Panc1 (cell line): ENCODE data around the gene SPTBN4. TPM values are rescaled to one million over a fixed set of nuclear protein-coding genes. Genes with fewer than 3 reads are reported as not detected.

Experiments used
- ATAC-seq: fragments of 200-7000 bp; cut with Tn5 transposase; 2 replicates; pipeline ENCODE4 v1.9.1; 2020; ENCODE audit warnings: mild to moderate bottlenecking, moderate library complexity
- BruUV-seq: library from RNA; stranded (reverse); fragments of 400-500 nt; replicated peaks from 2 replicates; lab custom pipeline; 2021; lab: Mats Ljungman, UMichigan
- CTCF ChIA-PET: fragments of 300-600 bp; sonication (Branson Sonifier 250); formaldehyde crosslinking; loops from one replicate; lab custom pipeline; 2022; ENCODE audit warnings: antibody characterized with exemption; lab: Charles Lee
- POLR2A ChIA-PET: fragments of 300-600 bp; sonication (Branson Sonifier 250); formaldehyde crosslinking; loops from one replicate; lab custom pipeline; 2022; ENCODE audit warnings: antibody characterized with exemption; lab: Charles Lee
- DNase-seq: peaks from one replicate; pipeline ENCODE4 v3.0.0-alpha.2; 2010; ENCODE audit warnings: low read depth, low spot score
- H3K27ac ChIP-seq: 2 replicates; pipeline ENCODE4 v1.5.1; 2011; ENCODE audit warnings: mild to moderate bottlenecking, low read length, inconsistent platforms
- H3K27me3 ChIP-seq: fragments of 200-500 bp; sonication (Bioruptor generic); 2 replicates; pipeline ENCODE4 v1.6.0; 2014; ENCODE audit warnings: low read length, inconsistent platforms; ENCODE audit not compliant: control insufficient read depth, insufficient read depth
- H3K36me3 ChIP-seq: fragments of 200-500 bp; sonication (Bioruptor generic); 2 replicates; pipeline ENCODE4 v1.5.1; 2014; ENCODE audit warnings: inconsistent platforms, mild to moderate bottlenecking, low read length, moderate library complexity; ENCODE audit not compliant: control insufficient read depth, insufficient read depth
- H3K4me1 ChIP-seq: 2 replicates; pipeline ENCODE4 v1.5.1; 2011; ENCODE audit warnings: inconsistent platforms, mild to moderate bottlenecking, low read length, moderate library complexity; ENCODE audit not compliant: control insufficient read depth, insufficient read depth
- H3K4me3 ChIP-seq, 2 experiments: 2 replicates each; pipeline ENCODE4 v1.5.1; 2011 to 2012; ENCODE audit warnings: low read depth in 2 of 2, low read length in 2 of 2, mild to moderate bottlenecking in 2 of 2, inconsistent platforms in 1 of 2, moderate library complexity in 1 of 2
- H3K9me3 ChIP-seq: fragments of 200-500 bp; sonication (Bioruptor generic); 2 replicates; pipeline ENCODE4 v1.5.1; 2014; ENCODE audit warnings: low read depth, mild to moderate bottlenecking, inconsistent platforms, low read length, moderate library complexity; ENCODE audit not compliant: control insufficient read depth, insufficient read depth
- POLR2AphosphoS5 ChIP-seq: IDR thresholded peaks from 2 replicates; pipeline ENCODE4 v1.6.1; 2012; ENCODE audit warnings: mild to moderate bottlenecking, low read depth, low read length, moderate library complexity
- SIN3A ChIP-seq: IDR thresholded peaks from 2 replicates; pipeline ENCODE4 v1.6.1; 2012; ENCODE audit warnings: low read depth, mild to moderate bottlenecking, low read length, moderate library complexity, borderline replicate concordance; ENCODE audit not compliant: insufficient read depth
- TCF7L2 ChIP-seq: IDR thresholded peaks from 2 replicates; pipeline ENCODE4 v1.6.1; 2011; ENCODE audit warnings: mild to moderate bottlenecking, low read depth, low read length, inconsistent platforms
- in situ Hi-C: cut with HindIII; loops from 2 replicates; pipeline ENCODE4 v1.10.0; 2016; ENCODE audit warnings: low sequenced_read_pairs, low pct_unique_long_range_greater_than_20kb
- intact Hi-C: fragments of 100-400 bp; cut with micrococcal nuclease; formaldehyde crosslinking; loops from one replicate; pipeline ENCODE4 v1.10.0; 2022; ENCODE audit not compliant: unreplicated experiment
- total RNA-seq: library from RNA; stranded (reverse); gene quantifications from one replicate; pipeline ENCODE4 v1.2.1, GENCODE V29; 2021; ENCODE audit not compliant: unreplicated experiment
- TF ChIP-seq, protein P1 (sequence below), 2 experiments: IDR thresholded peaks; 2 replicates each; pipeline ENCODE4 v1.6.1; 2011 to 2012; ENCODE audit warnings: low read depth in 2 of 2, control low read depth in 1 of 2, low read length in 1 of 2, mild to moderate bottlenecking in 1 of 2, moderate library complexity in 1 of 2; ENCODE audit not compliant: insufficient read depth in 1 of 2
- TF ChIP-seq, protein P2 (sequence below): fragments of 450-650 bp; IDR thresholded peaks from 2 replicates; pipeline ENCODE4 v1.5.1; 2017; ENCODE audit warnings: mild to moderate bottlenecking

SPTBN4 gene
- total RNA-seq, 1 experiment from 2014 or later = 1.2 TPM

DNA sequence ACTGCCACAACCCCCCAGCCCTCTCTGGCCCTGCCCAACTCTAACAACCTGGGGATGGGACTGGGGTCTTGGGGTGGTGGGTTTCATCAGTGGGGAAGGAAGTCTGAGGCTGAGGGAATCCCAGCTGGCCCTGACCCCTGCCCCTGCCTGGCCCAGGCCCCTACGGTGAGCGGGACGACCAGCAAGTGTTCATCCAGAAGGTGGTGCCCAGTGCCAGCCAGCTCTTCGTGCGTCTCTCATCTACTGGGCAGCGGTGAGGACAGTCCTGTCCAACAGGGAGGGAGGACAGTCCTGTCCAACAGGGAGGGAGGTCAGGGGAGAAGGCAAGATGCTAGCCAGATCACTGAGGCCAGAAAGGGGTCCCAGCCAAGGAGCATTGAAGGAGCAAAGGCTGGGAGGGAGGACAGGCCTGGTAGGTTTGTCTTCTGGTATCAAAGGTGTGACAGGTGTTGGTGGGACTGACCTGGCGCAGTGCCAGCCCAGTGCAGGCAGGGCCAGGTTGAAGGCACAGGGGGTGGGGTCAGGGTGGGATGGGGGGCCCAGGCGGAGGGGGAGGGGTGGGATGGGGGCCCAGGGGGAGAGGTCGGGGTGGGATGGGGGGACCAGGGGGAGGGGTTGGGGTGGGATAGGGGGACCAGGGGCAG, 122.2 kb downstream of the SPTBN4 start:
- no peak overlapping the region for H3K27ac ChIP-seq
- TF ChIP-seq TCF7L2 (no peak), SIN3A (no peak), POLR2AphosphoS5 (no peak)
- TF ChIP-seq, protein P1, sequence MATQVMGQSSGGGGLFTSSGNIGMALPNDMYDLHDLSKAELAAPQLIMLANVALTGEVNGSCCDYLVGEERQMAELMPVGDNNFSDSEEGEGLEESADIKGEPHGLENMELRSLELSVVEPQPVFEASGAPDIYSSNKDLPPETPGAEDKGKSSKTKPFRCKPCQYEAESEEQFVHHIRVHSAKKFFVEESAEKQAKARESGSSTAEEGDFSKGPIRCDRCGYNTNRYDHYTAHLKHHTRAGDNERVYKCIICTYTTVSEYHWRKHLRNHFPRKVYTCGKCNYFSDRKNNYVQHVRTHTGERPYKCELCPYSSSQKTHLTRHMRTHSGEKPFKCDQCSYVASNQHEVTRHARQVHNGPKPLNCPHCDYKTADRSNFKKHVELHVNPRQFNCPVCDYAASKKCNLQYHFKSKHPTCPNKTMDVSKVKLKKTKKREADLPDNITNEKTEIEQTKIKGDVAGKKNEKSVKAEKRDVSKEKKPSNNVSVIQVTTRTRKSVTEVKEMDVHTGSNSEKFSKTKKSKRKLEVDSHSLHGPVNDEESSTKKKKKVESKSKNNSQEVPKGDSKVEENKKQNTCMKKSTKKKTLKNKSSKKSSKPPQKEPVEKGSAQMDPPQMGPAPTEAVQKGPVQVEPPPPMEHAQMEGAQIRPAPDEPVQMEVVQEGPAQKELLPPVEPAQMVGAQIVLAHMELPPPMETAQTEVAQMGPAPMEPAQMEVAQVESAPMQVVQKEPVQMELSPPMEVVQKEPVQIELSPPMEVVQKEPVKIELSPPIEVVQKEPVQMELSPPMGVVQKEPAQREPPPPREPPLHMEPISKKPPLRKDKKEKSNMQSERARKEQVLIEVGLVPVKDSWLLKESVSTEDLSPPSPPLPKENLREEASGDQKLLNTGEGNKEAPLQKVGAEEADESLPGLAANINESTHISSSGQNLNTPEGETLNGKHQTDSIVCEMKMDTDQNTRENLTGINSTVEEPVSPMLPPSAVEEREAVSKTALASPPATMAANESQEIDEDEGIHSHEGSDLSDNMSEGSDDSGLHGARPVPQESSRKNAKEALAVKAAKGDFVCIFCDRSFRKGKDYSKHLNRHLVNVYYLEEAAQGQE (IDR thresholded peaks at IDR 0.05; ENCODE audit: insufficient read depth in 1 of 2, low read depth in 2 of 2, low read length in 1 of 2) = no peak
- TF ChIP-seq, protein P2, sequence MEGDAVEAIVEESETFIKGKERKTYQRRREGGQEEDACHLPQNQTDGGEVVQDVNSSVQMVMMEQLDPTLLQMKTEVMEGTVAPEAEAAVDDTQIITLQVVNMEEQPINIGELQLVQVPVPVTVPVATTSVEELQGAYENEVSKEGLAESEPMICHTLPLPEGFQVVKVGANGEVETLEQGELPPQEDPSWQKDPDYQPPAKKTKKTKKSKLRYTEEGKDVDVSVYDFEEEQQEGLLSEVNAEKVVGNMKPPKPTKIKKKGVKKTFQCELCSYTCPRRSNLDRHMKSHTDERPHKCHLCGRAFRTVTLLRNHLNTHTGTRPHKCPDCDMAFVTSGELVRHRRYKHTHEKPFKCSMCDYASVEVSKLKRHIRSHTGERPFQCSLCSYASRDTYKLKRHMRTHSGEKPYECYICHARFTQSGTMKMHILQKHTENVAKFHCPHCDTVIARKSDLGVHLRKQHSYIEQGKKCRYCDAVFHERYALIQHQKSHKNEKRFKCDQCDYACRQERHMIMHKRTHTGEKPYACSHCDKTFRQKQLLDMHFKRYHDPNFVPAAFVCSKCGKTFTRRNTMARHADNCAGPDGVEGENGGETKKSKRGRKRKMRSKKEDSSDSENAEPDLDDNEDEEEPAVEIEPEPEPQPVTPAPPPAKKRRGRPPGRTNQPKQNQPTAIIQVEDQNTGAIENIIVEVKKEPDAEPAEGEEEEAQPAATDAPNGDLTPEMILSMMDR = no peak
- DNase-seq (no peak), ATAC-seq (no peak)
- CTCF ChIA-PET = no interaction called here
- H3K4me1 ChIP-seq = peaks cover under 1% of the 10 kb centered on the region; the same call in 1 of the 2 replicates
- in situ Hi-C loops (no loop called here), intact Hi-C loops (no loop called here)
- no peaks in the 10 kb centered on the region for H3K9me3 ChIP-seq
- BruUV-seq = no TSS peak
- no peaks in the 10 kb centered on the region for H3K36me3 ChIP-seq
- no peaks in the 10 kb centered on the region for H3K27me3 ChIP-seq
- no peak overlapping the region for H3K4me3 ChIP-seq
- POLR2A ChIA-PET = no interaction called here

DNA sequence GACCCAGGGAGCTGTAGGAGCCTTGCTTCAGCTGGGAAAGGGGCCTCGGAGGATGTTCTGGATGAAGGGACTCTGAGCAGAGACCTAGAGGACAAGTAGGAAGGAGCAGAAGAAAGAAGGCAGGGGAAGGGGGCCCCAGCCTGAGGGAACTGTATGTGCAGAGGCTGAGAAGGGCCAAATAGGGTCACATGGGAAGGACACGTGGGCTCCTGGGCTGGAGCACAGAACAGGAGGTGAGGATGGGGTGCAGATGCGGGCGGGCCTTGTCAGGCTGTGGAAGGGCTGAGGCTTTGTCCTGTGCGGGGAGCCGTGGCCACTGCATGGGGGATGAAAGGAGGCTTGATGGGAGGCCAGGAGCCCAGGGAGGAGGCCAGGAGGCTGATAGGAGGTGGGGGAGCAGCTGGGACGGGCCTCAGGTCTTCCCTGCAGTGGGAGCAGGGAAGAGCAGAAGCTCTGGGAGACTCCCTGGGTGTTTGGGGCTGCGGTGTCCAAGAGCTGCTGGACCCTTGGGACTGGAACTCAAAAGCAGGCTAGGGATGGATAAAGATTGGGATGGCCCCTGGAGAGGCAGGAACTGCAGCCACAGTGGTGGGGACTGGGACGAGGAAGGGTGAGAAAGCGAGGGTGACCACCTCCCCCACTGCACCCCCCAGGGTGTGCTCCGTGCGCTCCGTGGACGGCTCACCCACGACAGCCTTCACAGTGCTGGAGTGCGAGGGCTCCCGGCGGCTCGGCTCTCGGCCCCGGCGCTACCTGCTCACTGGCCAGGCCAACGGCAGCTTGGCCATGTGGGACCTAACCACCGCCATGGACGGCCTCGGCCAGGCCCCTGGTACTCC, 123.0 kb downstream of the SPTBN4 start:
- peaks cover 6% of the 10 kb centered on the region; the same call in 1 of the 2 replicates for H3K4me1 ChIP-seq
- ChIA-PET CTCF (no interaction called here), POLR2A (no interaction called here)
- no peak overlapping the region for H3K4me3 ChIP-seq
- no peaks in the 10 kb centered on the region for H3K27me3 ChIP-seq
- no peak for TF ChIP-seq SIN3A
- TF ChIP-seq, protein P1 (IDR thresholded peaks at IDR 0.05; ENCODE audit: insufficient read depth in 1 of 2, low read depth in 2 of 2, low read length in 1 of 2) = no peak
- TF ChIP-seq TCF7L2 = no peak
- TF ChIP-seq, protein P2 = no peak
- TF ChIP-seq POLR2AphosphoS5 = no peak
- no peak for DNase-seq
- H3K27ac ChIP-seq = no peak overlapping the region
- H3K9me3 ChIP-seq = no peaks in the 10 kb centered on the region
- no peaks in the 10 kb centered on the region for H3K36me3 ChIP-seq
- in situ Hi-C loops = no loop called here
- no TSS peak for BruUV-seq
- intact Hi-C loops = no loop called here
- no peak for ATAC-seq
